CD4-positive, alpha-beta memory T cell (primary cell): ENCODE results near the gene PTPRU. TPM values are rescaled to one million over a fixed set of nuclear protein-coding genes. Genes with fewer than 3 reads are reported as not detected.

Experiments
- CTCF ChIA-PET: fragments of 350-600 bp; sonication (Branson Sonifier 250); formaldehyde crosslinking; loops from one replicate; lab custom pipeline; 2021; ENCODE audit warnings: inconsistent platforms; ENCODE audit not compliant: partially characterized antibody; lab: Charles Lee
- POLR2A ChIA-PET: fragments of 350-600 bp; sonication (Branson Sonifier 250); formaldehyde crosslinking; loops from one replicate; lab custom pipeline; 2021; ENCODE audit not compliant: partially characterized antibody; lab: Charles Lee
- DNase-seq, 5 donors: peaks; one replicate each; pipeline versions ENCODE4 v3.0.0 to v3.0.0-alpha.2; 2020 to 2022; ENCODE audit warnings: mixed read lengths in 1 of 5
- H3K27ac ChIP-seq: one replicate; pipeline ENCODE4 v1.7.0; 2013; ENCODE audit warnings: low read depth, low read length
- H3K27me3 ChIP-seq: 2 replicates; pipeline ENCODE4 v1.7.0; 2013; ENCODE audit warnings: mild to moderate bottlenecking, low read length, moderate library complexity; ENCODE audit not compliant: insufficient read depth
- H3K36me3 ChIP-seq: 2 replicates; pipeline ENCODE4 v1.7.0; 2013; ENCODE audit warnings: mild to moderate bottlenecking, low read length, moderate library complexity; ENCODE audit not compliant: insufficient read depth
- H3K4me1 ChIP-seq: 2 replicates; pipeline ENCODE4 v1.7.0; 2013; ENCODE audit warnings: mild to moderate bottlenecking, low read length, moderate library complexity; ENCODE audit not compliant: insufficient read depth
- H3K4me3 ChIP-seq, 2 donors: one replicate each; pipeline ENCODE4 v1.7.0; 2013; ENCODE audit warnings: low read length in 2 of 2, mild to moderate bottlenecking in 1 of 2
- H3K9me3 ChIP-seq, 2 donors: one replicate each; pipeline ENCODE4 v1.7.0; 2013; ENCODE audit warnings: low read length in 2 of 2, control low read depth in 1 of 2; ENCODE audit not compliant: control insufficient read depth in 1 of 2
- H3K27ac Mint-ChIP-seq, 7 donors: one replicate each; pipeline ENCODE4 v1.8.0; 2020 to 2021; ENCODE audit warnings: mixed read lengths in 7 of 7, mild to moderate bottlenecking in 6 of 7, inconsistent platforms in 3 of 7, moderate library complexity in 3 of 7
- H3K27me3 Mint-ChIP-seq, 2 donors: one replicate each; pipeline ENCODE4 v1.8.0; 2020 to 2021; ENCODE audit warnings: mixed read lengths in 2 of 2
- H3K36me3 Mint-ChIP-seq, 2 donors: one replicate each; pipeline ENCODE4 v1.8.0; 2020 to 2021; ENCODE audit warnings: mixed read lengths in 2 of 2, inconsistent platforms in 1 of 2, mild to moderate bottlenecking in 1 of 2
- H3K4me1 Mint-ChIP-seq, 4 donors: one replicate each; pipeline ENCODE4 v1.8.0; 2020 to 2021; ENCODE audit warnings: mixed read lengths in 4 of 4, mild to moderate bottlenecking in 1 of 4
- H3K4me3 Mint-ChIP-seq, 8 donors: one replicate each; pipeline ENCODE4 v1.8.0; 2020 to 2021; ENCODE audit warnings: mixed read lengths in 8 of 8, mild to moderate bottlenecking in 7 of 8, moderate library complexity in 6 of 8, inconsistent platforms in 3 of 8
- H3K9me3 Mint-ChIP-seq, 8 donors: one replicate each; pipeline ENCODE4 v1.8.0; 2020 to 2021; ENCODE audit warnings: mixed read lengths in 8 of 8, mild to moderate bottlenecking in 5 of 8, inconsistent platforms in 3 of 8, moderate library complexity in 1 of 8
- intact Hi-C: fragments of 100-400 bp; cut with micrococcal nuclease; formaldehyde crosslinking; loops from one replicate; pipeline ENCODE4 v1.15.1; 2023
- polyA plus RNA-seq, 2 donors: library from polyadenylated mRNA; unstranded; fragments of 300-500 nt; fragmentation: Illumina TruSeq; gene quantifications; one replicate each; pipeline ENCODE4 v1.2.3, GENCODE V29; 2021
- total RNA-seq, 2 experiments: library from RNA; stranded (reverse); gene quantifications; one replicate each; pipeline ENCODE4 v1.2.3, GENCODE V29; 2021

PTPRU gene
- total and polyA plus RNA-seq, 4 experiments from 2014 or later, result 0.38 TPM; not detected in 3

DNA sequence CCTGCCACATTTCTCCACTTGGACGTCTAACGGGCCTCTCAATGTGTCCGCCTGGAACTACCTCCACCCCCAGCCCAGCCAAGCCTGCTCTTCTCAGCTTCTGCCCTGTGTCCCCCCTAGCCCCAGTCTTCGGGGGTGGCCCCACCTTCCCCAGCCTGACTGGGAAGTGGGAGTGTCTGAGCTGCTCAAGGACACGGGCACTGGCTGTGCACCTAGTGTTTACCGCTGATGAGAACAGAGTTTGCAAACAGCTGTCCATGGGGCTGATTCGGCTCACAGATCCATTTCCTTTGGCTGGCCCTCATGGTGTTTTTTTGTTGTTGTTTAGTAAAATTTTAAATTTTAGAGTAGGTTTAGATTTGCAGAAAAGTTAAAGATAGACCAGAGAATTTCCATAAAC is 121.1 kb downstream of the PTPRU start:
- H3K4me3 Mint-ChIP-seq, result no peak overlapping the region

GRCh38 chr1:29358183-29358582 is 121.9 kb downstream of the PTPRU start:
- intact Hi-C loops, result no loop called here

More for the DNA sequence above, 121.1 kb downstream of the PTPRU start:
- no peak overlapping the region for H3K4me3 ChIP-seq
- no peak for DNase-seq
- Mint-ChIP-seq H3K9me3 (no peaks in the 10 kb centered on the region), H3K27ac (no peak overlapping the region), H3K36me3 (no peaks in the 10 kb centered on the region), H3K27me3 (peaks cover 18 to 28% of the 10 kb centered on the region in 2 donors), H3K4me1 (peaks cover 0 to 2% (median 0%) of the 10 kb centered on the region in 4 donors)
- POLR2A ChIA-PET, result no interaction called here
- H3K4me1 ChIP-seq, result no peaks in the 10 kb centered on the region
- CTCF ChIA-PET, result no interaction called here
- no peaks in the 10 kb centered on the region for H3K27me3 ChIP-seq
- no peaks in the 10 kb centered on the region for H3K36me3 ChIP-seq
- H3K9me3 ChIP-seq, result no peaks in the 10 kb centered on the region
- no peak overlapping the region for H3K27ac ChIP-seq
- intact Hi-C loops, result no loop called here

DNA sequence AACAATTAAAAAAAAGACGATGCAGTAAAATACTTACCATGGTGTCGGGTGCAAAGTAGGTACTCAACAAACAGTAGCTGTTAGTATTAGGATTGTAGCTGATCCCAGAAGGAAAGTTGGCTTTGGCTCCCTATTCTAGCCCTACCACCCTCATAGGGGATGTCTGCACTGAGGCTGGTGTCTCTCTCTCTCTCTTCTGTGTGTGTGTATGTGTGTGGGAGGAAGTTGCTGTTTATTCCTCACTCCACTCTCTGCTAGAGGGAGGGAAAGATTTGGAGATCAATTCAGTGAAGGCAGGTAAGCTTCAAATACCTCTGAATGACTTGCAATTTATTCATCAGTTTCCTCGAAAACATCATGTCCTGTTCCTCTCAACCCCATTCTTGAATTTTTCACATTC is 124.4 kb downstream of the PTPRU start:
- no peaks in the 10 kb centered on the region for H3K36me3 Mint-ChIP-seq
- H3K36me3 ChIP-seq, result no peaks in the 10 kb centered on the region
- DNase-seq, result no peak
- ChIA-PET CTCF (no interaction called here), POLR2A (no interaction called here)
- H3K27me3 ChIP-seq, result no peaks in the 10 kb centered on the region
- H3K27ac Mint-ChIP-seq, result no peak overlapping the region
- H3K4me3 ChIP-seq, result no peak overlapping the region
- H3K27ac ChIP-seq, result no peak overlapping the region
- H3K4me1 Mint-ChIP-seq, result no peaks in the 10 kb centered on the region
- intact Hi-C loops, result no loop called here
- no peaks in the 10 kb centered on the region for H3K9me3 ChIP-seq
- H3K4me1 ChIP-seq, result no peaks in the 10 kb centered on the region
- H3K27me3 Mint-ChIP-seq, result peaks cover 23 to 31% of the 10 kb centered on the region in 2 donors
- no peaks in the 10 kb centered on the region for H3K9me3 Mint-ChIP-seq
- no peak overlapping the region for H3K4me3 Mint-ChIP-seq

More at GRCh38 chr1:29358183-29358582, 121.9 kb downstream of the PTPRU start:
- no peak overlapping the region for H3K4me3 Mint-ChIP-seq
- Histone ChIP-seq H3K27ac (no peak overlapping the region), H3K27me3 (no peaks in the 10 kb centered on the region), H3K4me1 (no peaks in the 10 kb centered on the region), H3K9me3 (no peaks in the 10 kb centered on the region), H3K4me3 (no peak overlapping the region), H3K36me3 (no peaks in the 10 kb centered on the region)
- H3K4me1 Mint-ChIP-seq, result peaks cover 0 to 2% (median 0%) of the 10 kb centered on the region in 4 donors
- no peaks in the 10 kb centered on the region for H3K36me3 Mint-ChIP-seq
- H3K27me3 Mint-ChIP-seq, result peaks cover 20 to 28% of the 10 kb centered on the region in 2 donors
- H3K27ac Mint-ChIP-seq, result no peak overlapping the region
- DNase-seq, result no peak
- CTCF ChIA-PET, result no interaction called here
- H3K9me3 Mint-ChIP-seq, result no peaks in the 10 kb centered on the region
- POLR2A ChIA-PET, result no interaction called here

DNA sequence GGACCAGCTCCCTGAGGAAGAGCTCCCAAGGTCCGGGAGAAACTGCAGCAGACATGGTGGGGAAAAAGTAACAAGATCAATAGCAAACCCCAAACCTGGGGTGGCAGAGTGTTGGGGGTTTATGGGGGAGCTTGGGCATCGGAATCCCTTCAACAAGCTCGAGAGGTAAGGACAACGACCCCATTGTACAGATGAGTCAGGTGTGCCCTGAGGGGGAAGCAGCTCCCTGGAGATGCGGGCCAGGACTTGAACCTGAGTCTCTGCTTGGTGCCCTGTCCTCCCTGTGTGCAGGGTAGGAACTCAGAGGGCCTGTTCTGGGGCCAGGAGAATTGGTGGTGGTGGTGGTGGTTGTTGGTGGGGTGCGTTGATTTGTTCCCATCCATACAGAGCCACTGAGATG is 125.4 kb downstream of the PTPRU start:
- no peaks in the 10 kb centered on the region for H3K9me3 ChIP-seq
- Mint-ChIP-seq H3K27me3 (peaks cover 24 to 31% of the 10 kb centered on the region in 2 donors), H3K4me1 (no peaks in the 10 kb centered on the region), H3K4me3 (no peak overlapping the region), H3K27ac (peak overlapping the region in 1 of 7 donors; percentile 45), H3K36me3 (no peaks in the 10 kb centered on the region), H3K9me3 (no peaks in the 10 kb centered on the region)
- H3K4me3 ChIP-seq, result no peak overlapping the region
- H3K27ac ChIP-seq, result no peak overlapping the region
- H3K27me3 ChIP-seq, result no peaks in the 10 kb centered on the region
- CTCF ChIA-PET, result no interaction called here
- intact Hi-C loops, result no loop called here
- POLR2A ChIA-PET, result no interaction called here
- H3K4me1 ChIP-seq, result no peaks in the 10 kb centered on the region
- H3K36me3 ChIP-seq, result no peaks in the 10 kb centered on the region
- no peak for DNase-seq

DNA sequence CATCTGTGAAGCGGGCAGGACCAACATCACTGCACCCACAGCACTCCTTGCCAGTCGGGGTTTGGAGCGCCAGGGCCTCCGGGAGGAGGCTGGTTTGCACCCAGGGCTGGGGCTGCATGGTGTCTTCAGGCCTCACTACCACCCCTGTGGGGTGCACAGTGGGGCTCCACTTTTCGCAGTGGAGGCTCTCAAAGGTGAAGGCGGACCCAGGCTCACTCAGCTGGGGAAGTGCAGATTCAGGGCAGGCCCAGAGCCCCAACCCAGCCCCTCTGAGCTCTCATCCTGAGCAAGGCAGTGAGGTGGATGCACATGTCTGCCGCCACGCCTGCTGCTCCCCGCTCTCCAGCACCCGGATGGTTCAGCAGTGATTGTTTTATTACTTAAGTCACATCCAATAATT is 125.8 kb downstream of the PTPRU start:
- Mint-ChIP-seq H3K27me3 (peaks cover 24 to 27% of the 10 kb centered on the region in 2 donors), H3K36me3 (no peaks in the 10 kb centered on the region), H3K4me3 (no peak overlapping the region), H3K4me1 (no peaks in the 10 kb centered on the region), H3K27ac (no peak overlapping the region), H3K9me3 (no peaks in the 10 kb centered on the region)
- no peak overlapping the region for H3K27ac ChIP-seq
- H3K4me3 ChIP-seq, result no peak overlapping the region
- no peak for DNase-seq
- H3K27me3 ChIP-seq, result no peaks in the 10 kb centered on the region
- H3K9me3 ChIP-seq, result no peaks in the 10 kb centered on the region
- POLR2A ChIA-PET, result no interaction called here
- intact Hi-C loops, result no loop called here
- H3K36me3 ChIP-seq, result no peaks in the 10 kb centered on the region
- no peaks in the 10 kb centered on the region for H3K4me1 ChIP-seq
- CTCF ChIA-PET, result no interaction called here

DNA sequence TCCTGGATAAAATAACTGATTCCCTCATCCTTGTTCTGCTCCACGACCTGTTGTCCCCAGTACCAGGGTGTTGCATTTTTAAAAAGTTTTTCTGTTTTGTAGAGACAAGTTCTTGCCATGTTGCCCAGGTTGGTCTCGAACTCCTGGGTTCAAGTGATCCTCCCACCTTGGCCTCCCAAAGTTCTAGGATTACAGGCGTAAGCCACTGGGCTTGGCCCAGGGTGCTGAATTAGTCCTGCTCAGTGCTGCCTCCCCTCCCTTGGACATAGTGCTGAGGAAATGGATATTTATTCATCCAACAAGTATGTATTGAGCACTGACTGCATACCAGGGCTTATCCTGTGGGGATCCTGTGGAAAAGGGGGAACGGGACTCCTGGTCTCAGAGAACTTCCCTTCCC is 126.4 kb downstream of the PTPRU start:
- no peaks in the 10 kb centered on the region for H3K27me3 ChIP-seq
- no peaks in the 10 kb centered on the region for H3K36me3 ChIP-seq
- no peak overlapping the region for H3K27ac ChIP-seq
- Mint-ChIP-seq H3K36me3 (no peaks in the 10 kb centered on the region), H3K27me3 (peaks cover 24% of the 10 kb centered on the region in 2 donors), H3K9me3 (no peaks in the 10 kb centered on the region), H3K27ac (no peak overlapping the region), H3K4me1 (no peaks in the 10 kb centered on the region), H3K4me3 (no peak overlapping the region)
- ChIA-PET CTCF (no interaction called here), POLR2A (no interaction called here)
- intact Hi-C loops, result no loop called here
- no peak overlapping the region for H3K4me3 ChIP-seq
- H3K4me1 ChIP-seq, result no peaks in the 10 kb centered on the region
- no peaks in the 10 kb centered on the region for H3K9me3 ChIP-seq
- no peak for DNase-seq

GRCh38 chr1:29363536-29363935 is 127.2 kb downstream of the PTPRU start:
- no peak for DNase-seq
- Mint-ChIP-seq H3K27me3 (peaks cover 22 to 28% of the 10 kb centered on the region in 2 donors), H3K4me3 (no peak overlapping the region), H3K9me3 (peaks cover 0 to 4% (median 0%) of the 10 kb centered on the region in 8 donors), H3K4me1 (no peaks in the 10 kb centered on the region), H3K36me3 (no peaks in the 10 kb centered on the region), H3K27ac (peak overlapping the region in 1 of 7 donors; percentile 64)
- ChIA-PET POLR2A (no interaction called here), CTCF (no interaction called here)
- H3K4me3 ChIP-seq, result no peak overlapping the region
- H3K36me3 ChIP-seq, result no peaks in the 10 kb centered on the region
- intact Hi-C loops, result no loop called here
- H3K27me3 ChIP-seq, result no peaks in the 10 kb centered on the region
- no peak overlapping the region for H3K27ac ChIP-seq
- H3K4me1 ChIP-seq, result no peaks in the 10 kb centered on the region
- no peaks in the 10 kb centered on the region for H3K9me3 ChIP-seq
